GM21381 (cell line): ENCODE results near the gene PANK4.
A peak's percentile ranks its signal among the peaks of the same experiment; 100 is the strongest.

ENCODE experiments used
- ATAC-seq: cut with Tn5 transposase; IDR thresholded peaks from one replicate; pipeline ENCODE4 v1.9.1; 2021; ENCODE audit warnings: mild to moderate bottlenecking, moderate library complexity; ENCODE audit not compliant: unreplicated experiment

Gene PANK4

GRCh38 chr1:2546515-2547209 is 20.3 kb upstream of the PANK4 start:
- ATAC-seq: peak; percentile 33

- ATAC-seq: peak; percentile 33
Observed at GRCh38 chr1:2545754-2546514, 19.5 kb upstream of the PANK4 start.

GRCh38 chr1:2544875-2545640 is 18.7 kb upstream of the PANK4 start:
- no peak for ATAC-seq

- no peak for ATAC-seq
Observed at GRCh38 chr1:2544093-2544874, 17.9 kb upstream of the PANK4 start.

GRCh38 chr1:2543543-2544092 is 17.2 kb upstream of the PANK4 start:
- no peak for ATAC-seq

- ATAC-seq: no peak
Observed at GRCh38 chr1:2542246-2542915, 16.0 kb upstream of the PANK4 start.

- ATAC-seq: no peak
Observed at GRCh38 chr1:2541619-2542245, 15.3 kb upstream of the PANK4 start.

GRCh38 chr1:2540816-2541492 is 14.6 kb upstream of the PANK4 start:
- ATAC-seq: no peak

GRCh38 chr1:2539312-2539907 is 13.0 kb upstream of the PANK4 start:
- ATAC-seq: no peak

- no peak for ATAC-seq
Observed at GRCh38 chr1:2538872-2539271, 12.5 kb upstream of the PANK4 start.

GRCh38 chr1:2538376-2538775 is 12.0 kb upstream of the PANK4 start:
- ATAC-seq: no peak

GRCh38 chr1:2537784-2538115 is 11.4 kb upstream of the PANK4 start:
- no peak for ATAC-seq

GRCh38 chr1:2535981-2536380 is 9.6 kb upstream of the PANK4 start:
- no peak for ATAC-seq

GRCh38 chr1:2535455-2535854 is 9.1 kb upstream of the PANK4 start:
- ATAC-seq: no peak

GRCh38 chr1:2534687-2535441 is 8.5 kb upstream of the PANK4 start:
- no peak for ATAC-seq

- ATAC-seq: no peak
Observed at GRCh38 chr1:2534315-2534686, 7.9 kb upstream of the PANK4 start.

GRCh38 chr1:2533365-2533764 is 7.0 kb upstream of the PANK4 start:
- ATAC-seq: no peak

GRCh38 chr1:2532485-2533160 is 6.2 kb upstream of the PANK4 start:
- no peak for ATAC-seq
